H1 (cell line): ENCODE data around the gene PCGF3. TPM values are rescaled to one million over a fixed set of nuclear protein-coding genes. Genes with fewer than 3 reads are reported as not detected.

Source experiments
- CTCF ChIA-PET: fragments of 300-600 bp; sonication (Branson Sonifier 250); formaldehyde crosslinking; loops from one replicate; lab custom pipeline; 2021; ENCODE audit not compliant: partially characterized antibody; lab: Charles Lee
- POLR2A ChIA-PET: fragments of 300-600 bp; sonication (Branson Sonifier 250); formaldehyde crosslinking; loops from one replicate; lab custom pipeline; 2021; ENCODE audit warnings: inconsistent platforms; ENCODE audit not compliant: partially characterized antibody; lab: Charles Lee
- DNase-seq, 2 experiments: peaks; one replicate each; pipeline versions ENCODE4 v3.0.0 to v3.0.0-alpha.2; 2010 to 2022; ENCODE audit warnings: low spot score in 2 of 2, low read depth in 1 of 2, mixed read lengths in 1 of 2
- FAIRE-seq: peaks from 2 replicates; lab custom pipeline; 2011; peaks lifted over from hg19 to GRCh38; lab: Jason Lieb, UNC
- H2AFZ ChIP-seq: 2 replicates; pipeline ENCODE4 v1.8.1; 2012; ENCODE audit warnings: low read length, inconsistent platforms
- H2AK5ac ChIP-seq: 2 replicates; pipeline ENCODE4 v1.6.1; 2013; ENCODE audit warnings: low read depth, low read length
- H2BK120ac ChIP-seq: replicated peaks from 2 replicates; pipeline ENCODE3; 2013; ENCODE audit warnings: low read depth, low read length, inconsistent platforms
- H2BK12ac ChIP-seq: 2 replicates; pipeline ENCODE4 v1.6.1; 2013; ENCODE audit warnings: low read depth, low read length
- H2BK15ac ChIP-seq: 2 replicates; pipeline ENCODE4 v1.6.1; 2013; ENCODE audit warnings: low read length
- H2BK20ac ChIP-seq: 2 replicates; pipeline ENCODE4 v1.6.1; 2013; ENCODE audit warnings: low read length
- H2BK5ac ChIP-seq: 2 replicates; pipeline ENCODE4 v1.6.1; 2013; ENCODE audit warnings: low read depth, low read length
- H3K14ac ChIP-seq: 2 replicates; pipeline ENCODE4 v1.6.1; 2013; ENCODE audit warnings: inconsistent platforms; ENCODE audit not compliant: insufficient read length
- H3K18ac ChIP-seq: 2 replicates; pipeline ENCODE4 v1.6.1; 2013; ENCODE audit warnings: low read length; ENCODE audit errors: extremely low read depth
- H3K23ac ChIP-seq: 2 replicates; pipeline ENCODE4 v1.6.1; 2013; ENCODE audit warnings: inconsistent platforms; ENCODE audit not compliant: insufficient read length
- H3K23me2 ChIP-seq: 2 replicates; pipeline ENCODE4 v1.6.1; 2013; ENCODE audit warnings: low read depth, low read length
- H3K27ac ChIP-seq: 2 replicates; pipeline ENCODE4 v1.6.1; 2011; ENCODE audit warnings: low read depth, low read length, inconsistent platforms
- H3K27me3 ChIP-seq, 4 experiments: replicated peaks in 1 of 4; 1 replicate in 1 of 4; 2 replicates in 3 of 4; pipeline versions ENCODE4 v1.6.1 to v1.8.1; 2011 to 2013; ENCODE audit warnings: low read length in 3 of 4, mild to moderate bottlenecking in 3 of 4, inconsistent platforms in 2 of 4, mixed read lengths in 2 of 4, moderate library complexity in 1 of 4; ENCODE audit not compliant: control insufficient read depth in 3 of 4, insufficient read depth in 3 of 4; ENCODE audit errors: extremely low read depth in 1 of 4
- H3K36me3 ChIP-seq, 4 experiments: 2 replicates each; pipeline versions ENCODE4 v1.6.1 to v1.8.1; 2011 to 2013; ENCODE audit warnings: mild to moderate bottlenecking in 4 of 4, low read length in 3 of 4, moderate library complexity in 2 of 4, control low read depth in 1 of 4, inconsistent platforms in 1 of 4; ENCODE audit not compliant: insufficient read depth in 4 of 4, control insufficient read depth in 2 of 4
- H3K4ac ChIP-seq: replicated peaks from 2 replicates; pipeline ENCODE3; 2013; ENCODE audit warnings: low read length, low read depth, mixed read lengths, inconsistent platforms; ENCODE audit not compliant: insufficient read length
- H3K4me1 ChIP-seq, 4 experiments: replicated peaks in 1 of 4; 1 replicate in 1 of 4; 2 replicates in 3 of 4; pipeline versions ENCODE4 v1.6.1 to v1.8.1; 2011 to 2013; ENCODE audit warnings: low read length in 3 of 4, inconsistent platforms in 2 of 4, mixed read lengths in 1 of 4; ENCODE audit not compliant: insufficient read depth in 4 of 4, control insufficient read depth in 3 of 4
- H3K4me2 ChIP-seq, 2 experiments: 2 replicates each; pipeline versions ENCODE4 v1.6.1 to v1.8.1; 2011 to 2013; ENCODE audit warnings: low read depth in 2 of 2, low read length in 2 of 2, control low read depth in 1 of 2, inconsistent platforms in 1 of 2, mild to moderate bottlenecking in 1 of 2; ENCODE audit not compliant: insufficient read depth in 1 of 2
- H3K4me3 ChIP-seq, 4 experiments: fragments of 200-600, 300-600 bp in 1 of 4; sonication (generic), shearing (Covaris generic), sonication (Bioruptor Twin) in 1 of 4; 2 replicates each; pipeline versions ENCODE4 v1.5.1 to v1.8.1; 2011 to 2016; ENCODE audit warnings: low read length in 4 of 4, low read depth in 3 of 4, control low read depth in 2 of 4, inconsistent platforms in 2 of 4, mild to moderate bottlenecking in 2 of 4, mixed read lengths in 1 of 4, moderate library complexity in 1 of 4; ENCODE audit not compliant: insufficient read depth in 2 of 4; ENCODE audit errors: extremely low read depth in 1 of 4
- H3K56ac ChIP-seq: replicated peaks from 2 replicates; pipeline ENCODE3; 2013; ENCODE audit warnings: low read depth, mild to moderate bottlenecking, mixed read lengths, low read length, inconsistent platforms; ENCODE audit not compliant: insufficient read length
- H3K79me1 ChIP-seq: 2 replicates; pipeline ENCODE4 v1.6.1; 2013; ENCODE audit warnings: low read depth, low read length, control low read depth
- H3K79me2 ChIP-seq, 2 experiments: 2 replicates each; pipeline versions ENCODE4 v1.6.1 to v1.8.1; 2012 to 2013; ENCODE audit warnings: low read length in 2 of 2, mild to moderate bottlenecking in 2 of 2, inconsistent platforms in 1 of 2; ENCODE audit not compliant: insufficient read depth in 2 of 2, control insufficient read depth in 1 of 2
- H3K9ac ChIP-seq, 4 experiments: replicated peaks in 1 of 4; 1 replicate in 1 of 4; 2 replicates in 3 of 4; pipeline versions ENCODE4 v1.6.1 to v1.8.1; 2011 to 2013; ENCODE audit warnings: low read depth in 3 of 4, low read length in 3 of 4, control low read depth in 2 of 4, mild to moderate bottlenecking in 2 of 4, moderate library complexity in 2 of 4, inconsistent platforms in 1 of 4; ENCODE audit errors: extremely low read depth in 1 of 4
- H3K9me3 ChIP-seq, 2 experiments: 2 replicates each; pipeline versions ENCODE4 v1.6.1 to v1.8.1; 2012 to 2013; ENCODE audit warnings: mild to moderate bottlenecking in 2 of 2, moderate library complexity in 2 of 2, control low read depth in 1 of 2, inconsistent platforms in 1 of 2, low read depth in 1 of 2, low read length in 1 of 2, mixed read lengths in 1 of 2; ENCODE audit not compliant: insufficient read depth in 2 of 2
- H4K20me1 ChIP-seq, 2 experiments: replicated peaks in 1 of 2; 2 replicates each; pipeline versions ENCODE3 to v1.8.1; 2011 to 2013; ENCODE audit warnings: inconsistent platforms in 2 of 2, low read length in 2 of 2, mild to moderate bottlenecking in 1 of 2; ENCODE audit not compliant: insufficient read depth in 2 of 2, control insufficient read depth in 1 of 2
- H4K5ac ChIP-seq: 2 replicates; pipeline ENCODE4 v1.6.1; 2013; ENCODE audit warnings: low read length, low read depth, mixed read lengths, inconsistent platforms; ENCODE audit not compliant: insufficient read length
- H4K8ac ChIP-seq: 2 replicates; pipeline ENCODE4 v1.8.0; 2013; ENCODE audit warnings: mild to moderate bottlenecking, moderate library complexity, low read length, inconsistent platforms; ENCODE audit not compliant: insufficient read depth; ENCODE audit errors: extremely low read depth
- H4K91ac ChIP-seq: replicated peaks from 2 replicates; pipeline ENCODE3; 2013; ENCODE audit warnings: low read length, mixed read lengths, inconsistent platforms; ENCODE audit not compliant: insufficient read length
- BCL11A ChIP-seq, 2 experiments: IDR thresholded peaks; one replicate each; pipeline ENCODE4 v1.6.1; 2011; ENCODE audit warnings: low read depth in 2 of 2, low read length in 2 of 2, mild to moderate bottlenecking in 2 of 2
- CBX5 ChIP-seq: fragments of 300-800, 300-1000 bp; sonication (generic); IDR thresholded peaks from 2 replicates; pipeline ENCODE4 v1.7.1; 2016; ENCODE audit warnings: antibody characterized with exemption, low read length, low read depth
- CHD1 ChIP-seq: IDR thresholded peaks from 2 replicates; pipeline ENCODE4 v1.6.1; 2012; ENCODE audit warnings: low read depth, low read length, improper control_type of control experiment
- CHD2 ChIP-seq: IDR thresholded peaks from 2 replicates; pipeline ENCODE4 v1.6.1; 2012; ENCODE audit warnings: low read length, improper control_type of control experiment
- MAFK ChIP-seq: IDR thresholded peaks from 2 replicates; pipeline ENCODE4 v1.6.1; 2012; ENCODE audit warnings: low read depth, mild to moderate bottlenecking, improper control_type of control experiment, low read length
- NANOG ChIP-seq: IDR thresholded peaks from 2 replicates; pipeline ENCODE4 v1.6.1; 2011; ENCODE audit warnings: low read length, low read depth, mild to moderate bottlenecking, inconsistent platforms; ENCODE audit not compliant: insufficient read depth, poor library complexity, severe bottlenecking
- POLR2A ChIP-seq, 2 experiments: IDR thresholded peaks; 1 replicate in 1 of 2; 2 replicates in 1 of 2; pipeline ENCODE4 v1.6.1; 2011; ENCODE audit warnings: low read depth in 2 of 2, low read length in 2 of 2, mild to moderate bottlenecking in 2 of 2; ENCODE audit errors: control extremely low read depth in 1 of 2
- RNF2 ChIP-seq: fragments of 200-900, 300-1000 bp; sonication (generic); IDR thresholded peaks from 2 replicates; pipeline ENCODE4 v1.7.1; 2016; ENCODE audit warnings: borderline replicate concordance, low read depth, mild to moderate bottlenecking, antibody characterized with exemption, low read length; ENCODE audit not compliant: poor library complexity, severe bottlenecking; ENCODE audit errors: missing control alignments
- SRF ChIP-seq: IDR thresholded peaks from 2 replicates; pipeline ENCODE4 v1.6.1; 2011; ENCODE audit warnings: mild to moderate bottlenecking, low read depth, low read length, moderate library complexity
- WGBS, 2 experiments: shearing (Covaris generic) in 1 of 2; methylation state at CpG; one replicate each; pipeline versions ENCODE4 v1.1.6 to v1.1.7; 2013 to 2015; ENCODE audit warnings: low lambda C conversion rate in 2 of 2, mixed read lengths in 2 of 2, inconsistent platforms in 1 of 2, low coverage in 1 of 2, missing lambda C conversion rate in 1 of 2; ENCODE audit not compliant: insufficient replicate concordance in 2 of 2, insufficient coverage in 1 of 2, insufficient read length in 1 of 2; ENCODE audit errors: extremely low coverage in 1 of 2, missing lambda C conversion rate in 1 of 2; 5-methylcytosine and 5-hydroxymethylcytosine counted together
- polyA plus RNA-seq, 7 experiments: library from polyadenylated mRNA; depleted of rRNA in 3 of 7; stranded (reverse) in 5 of 7; unstranded in 2 of 7; fragments of >200 nt in 5 of 7; fragments of 200-250 nt in 2 of 7; gene quantifications; 1 replicate in 5 of 7; 2 replicates in 1 of 7; 4 replicates in 1 of 7; pipeline versions ENCODE4 v1.2.1 to v1.2.3, GENCODE V29; 2011 to 2013; ENCODE audit warnings: missing spikeins in 2 of 7, mixed read lengths in 2 of 7
- total RNA-seq: library from RNA; stranded (reverse); fragmentation: NEBNext Ultra II Directional; extraction: Animal tissue kit (Norgen Biotek cat#: 25700); gene quantifications from 2 replicates; pipeline ENCODE4 v1.2.1, GENCODE V29; 2021
- TF ChIP-seq, protein P1 (sequence below): IDR thresholded peaks from 2 replicates; pipeline ENCODE4 v1.6.1; 2012; ENCODE audit warnings: inconsistent platforms
- TF ChIP-seq, protein P2 (sequence below): IDR thresholded peaks from 2 replicates; pipeline ENCODE4 v1.6.1; 2012; ENCODE audit warnings: low read length, inconsistent platforms

The PCGF3 gene
- total and polyA plus RNA-seq, 2 of the 8 experiments (the other 6 are each of a cell fraction or from before 2014, with no cell fraction given) = 52.7 to 52.9 TPM

DNA sequence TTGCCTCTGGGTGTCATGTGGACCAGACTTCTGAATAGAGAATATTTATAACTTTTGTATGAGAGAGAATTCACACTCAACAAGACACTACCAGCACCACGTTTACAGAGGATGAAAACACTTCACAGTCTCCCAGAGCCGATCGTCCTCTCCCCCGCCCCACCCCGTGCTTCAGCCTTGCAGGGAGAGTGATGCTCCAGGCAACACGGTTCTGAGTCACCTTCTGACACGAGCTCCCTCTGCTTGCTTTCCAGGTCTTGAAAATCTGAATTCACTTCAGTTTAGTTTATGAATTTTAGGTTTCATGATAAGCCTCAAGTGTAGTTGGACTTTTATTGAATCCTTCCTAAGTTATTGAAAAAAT, 60.5 kb downstream of the PCGF3 start:
- Histone ChIP-seq H3K4me1 (no peaks in the 10 kb centered on the region), H3K36me3 (peaks cover 7 to 41% (median 26%) of the 10 kb centered on the region in 4 experiments; a peak in 7 of 8 replicates), H3K23me2 (no peaks in the 10 kb centered on the region), H4K8ac (no peak overlapping the region), H2BK12ac (no peak overlapping the region), H3K27me3 (no peaks in the 10 kb centered on the region), H2BK120ac (no peak overlapping the region), H3K4ac (no peak overlapping the region), H3K4me2 (no peak overlapping the region), H2BK20ac (no peak overlapping the region), H3K4me3 (no peak overlapping the region), H3K9ac (no peak overlapping the region), H3K56ac (no peak overlapping the region), H3K79me1 (0 out of 2 replicates have a peak, but pooled peaks cover 4% of the 10 kb centered on the region), H3K23ac (no peak overlapping the region), H4K5ac (no peak overlapping the region), H2AK5ac (no peak overlapping the region; the same call in 1 of the 2 replicates), H4K20me1 (peaks cover 8 to 24% of the 10 kb centered on the region in 2 experiments), H4K91ac (no peak overlapping the region), H3K79me2 (peaks cover 0 to 12% of the 10 kb centered on the region in 2 experiments; a peak in 2 of 4 replicates), H2BK5ac (no peak overlapping the region), H2BK15ac (no peak overlapping the region), H3K18ac (no peak overlapping the region), H3K9me3 (peaks cover 6 to 11% of the 10 kb centered on the region in 2 experiments; a peak in 2 of 4 replicates), H3K27ac (no peak overlapping the region), H2AFZ (no peak overlapping the region), H3K14ac (no peak overlapping the region)
- DNase-seq (no peak), FAIRE-seq (no peak)
- POLR2A ChIA-PET = interaction anchor here (0.9 to 2.8 kb wide), 6 partner anchors 9 to 173 kb away, joined by 3 to 13 read pairs (median 7); no protein-coding TSS in a partner anchor
- WGBS, 2 experiments = 95% methylated on average over 7 of the region's 7 CpGs; no CpG with 5 or more reads in 1 of the 2 experiments
- CTCF ChIA-PET = interaction anchor here (1.0 to 1.3 kb wide), 4 partner anchors 12 to 30 kb away, joined by 3 to 5 read pairs (median 3); no protein-coding TSS in a partner anchor
- TF ChIP-seq SRF = no peak
- TF ChIP-seq CHD2 = no peak
- TF ChIP-seq, protein P1, sequence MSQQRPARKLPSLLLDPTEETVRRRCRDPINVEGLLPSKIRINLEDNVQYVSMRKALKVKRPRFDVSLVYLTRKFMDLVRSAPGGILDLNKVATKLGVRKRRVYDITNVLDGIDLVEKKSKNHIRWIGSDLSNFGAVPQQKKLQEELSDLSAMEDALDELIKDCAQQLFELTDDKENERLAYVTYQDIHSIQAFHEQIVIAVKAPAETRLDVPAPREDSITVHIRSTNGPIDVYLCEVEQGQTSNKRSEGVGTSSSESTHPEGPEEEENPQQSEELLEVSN = no peak
- no peak for TF ChIP-seq POLR2A (IDR thresholded peaks at IDR 0.05; ENCODE audit: control extremely low read depth in 1 of 2, low read depth in 2 of 2, low read length in 2 of 2)
- no peak for TF ChIP-seq BCL11A (IDR thresholded peaks at IDR 0.05; ENCODE audit: low read depth in 2 of 2, low read length in 2 of 2)
- TF ChIP-seq CHD1 = no peak
- TF ChIP-seq RNF2 = no peak
- TF ChIP-seq NANOG = no peak
- no peak for TF ChIP-seq MAFK
- TF ChIP-seq, protein P2, sequence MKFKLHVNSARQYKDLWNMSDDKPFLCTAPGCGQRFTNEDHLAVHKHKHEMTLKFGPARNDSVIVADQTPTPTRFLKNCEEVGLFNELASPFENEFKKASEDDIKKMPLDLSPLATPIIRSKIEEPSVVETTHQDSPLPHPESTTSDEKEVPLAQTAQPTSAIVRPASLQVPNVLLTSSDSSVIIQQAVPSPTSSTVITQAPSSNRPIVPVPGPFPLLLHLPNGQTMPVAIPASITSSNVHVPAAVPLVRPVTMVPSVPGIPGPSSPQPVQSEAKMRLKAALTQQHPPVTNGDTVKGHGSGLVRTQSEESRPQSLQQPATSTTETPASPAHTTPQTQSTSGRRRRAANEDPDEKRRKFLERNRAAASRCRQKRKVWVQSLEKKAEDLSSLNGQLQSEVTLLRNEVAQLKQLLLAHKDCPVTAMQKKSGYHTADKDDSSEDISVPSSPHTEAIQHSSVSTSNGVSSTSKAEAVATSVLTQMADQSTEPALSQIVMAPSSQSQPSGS = no peak
- TF ChIP-seq CBX5 = no peak
